Sigmoid colon (tissue), 4 donors: ENCODE data around the gene NTRK1.

Experiments
- EP300 ChIP-seq, 4 donors: sonication (generic); formaldehyde crosslinking; IDR thresholded peaks; one replicate each; pipeline ENCODE4 v1.6.1; 2017; ENCODE audit warnings: antibody characterized with exemption in 4 of 4
- TF ChIP-seq, protein P1 (sequence below), 4 experiments: fragments of 450-650 bp in 3 of 4; fragments of 200-600 bp in 1 of 4; IDR thresholded peaks; one replicate each; pipeline ENCODE4 v1.5.1; 2016 to 2019; ENCODE audit warnings: antibody characterized with exemption in 4 of 4, mild to moderate bottlenecking in 3 of 4, moderate library complexity in 2 of 4

DNA sequence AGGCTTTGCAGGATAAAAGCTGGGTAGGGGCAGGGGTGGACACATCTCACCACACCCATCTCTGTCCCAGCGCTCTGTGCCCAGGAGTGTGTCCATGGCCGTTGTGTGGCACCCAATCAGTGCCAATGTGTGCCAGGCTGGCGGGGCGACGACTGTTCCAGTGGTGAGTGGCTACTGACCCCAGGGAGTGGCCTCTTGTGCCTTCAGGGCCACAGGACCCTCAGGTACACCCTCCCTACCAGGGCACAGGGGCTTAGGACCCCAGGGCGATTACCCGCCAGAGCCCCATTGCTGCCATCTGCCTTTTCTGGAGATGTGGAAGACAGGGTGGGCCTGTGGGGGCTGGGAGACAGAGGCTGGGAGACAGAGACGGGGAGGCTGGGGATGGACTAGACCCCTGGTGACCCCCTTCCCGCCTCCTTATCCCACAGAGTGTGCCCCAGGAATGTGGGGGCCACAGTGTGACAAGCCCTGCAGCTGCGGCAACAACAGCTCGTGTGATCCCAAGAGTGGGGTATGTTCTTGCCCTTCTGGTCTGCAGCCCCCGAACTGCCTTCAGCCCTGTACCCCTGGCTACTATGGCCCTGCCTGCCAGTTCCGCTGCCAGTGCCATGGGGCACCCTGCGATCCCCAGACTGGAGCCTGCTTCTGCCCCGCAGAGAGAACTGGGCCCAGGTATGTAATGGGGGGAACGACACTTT lies 45.7 kb downstream of the NTRK1 start:
- TF ChIP-seq, protein P1, sequence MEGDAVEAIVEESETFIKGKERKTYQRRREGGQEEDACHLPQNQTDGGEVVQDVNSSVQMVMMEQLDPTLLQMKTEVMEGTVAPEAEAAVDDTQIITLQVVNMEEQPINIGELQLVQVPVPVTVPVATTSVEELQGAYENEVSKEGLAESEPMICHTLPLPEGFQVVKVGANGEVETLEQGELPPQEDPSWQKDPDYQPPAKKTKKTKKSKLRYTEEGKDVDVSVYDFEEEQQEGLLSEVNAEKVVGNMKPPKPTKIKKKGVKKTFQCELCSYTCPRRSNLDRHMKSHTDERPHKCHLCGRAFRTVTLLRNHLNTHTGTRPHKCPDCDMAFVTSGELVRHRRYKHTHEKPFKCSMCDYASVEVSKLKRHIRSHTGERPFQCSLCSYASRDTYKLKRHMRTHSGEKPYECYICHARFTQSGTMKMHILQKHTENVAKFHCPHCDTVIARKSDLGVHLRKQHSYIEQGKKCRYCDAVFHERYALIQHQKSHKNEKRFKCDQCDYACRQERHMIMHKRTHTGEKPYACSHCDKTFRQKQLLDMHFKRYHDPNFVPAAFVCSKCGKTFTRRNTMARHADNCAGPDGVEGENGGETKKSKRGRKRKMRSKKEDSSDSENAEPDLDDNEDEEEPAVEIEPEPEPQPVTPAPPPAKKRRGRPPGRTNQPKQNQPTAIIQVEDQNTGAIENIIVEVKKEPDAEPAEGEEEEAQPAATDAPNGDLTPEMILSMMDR (IDR thresholded peaks at IDR 0.05): no peak
- TF ChIP-seq EP300 (IDR thresholded peaks at IDR 0.05): no peak
